HepG2 (cell line): ENCODE measurements around the gene CSNK1D. TPM values are rescaled to one million over a fixed set of nuclear protein-coding genes. Genes with fewer than 3 reads are reported as not detected.

Experiments
- ARID3A ChIP-seq: IDR thresholded peaks from 2 replicates; pipeline ENCODE4 v1.6.1; 2012; ENCODE audit warnings: low read depth, low read length, improper control_type of control experiment
- CBX1 ChIP-seq: IDR thresholded peaks from one replicate; pipeline ENCODE4 v1.6.1; 2016; ENCODE audit warnings: antibody characterized with exemption, low read depth
- ELF3 ChIP-seq: IDR thresholded peaks from 2 replicates; pipeline ENCODE4 v1.6.1; 2016; ENCODE audit warnings: missing genetic modification reagents, missing compliant biosample characterization
- HMG20A ChIP-seq: IDR thresholded peaks from 2 replicates; pipeline ENCODE4 v1.6.1; 2016; ENCODE audit warnings: borderline replicate concordance
- PRDM15 ChIP-seq: sonication (generic); formaldehyde crosslinking; IDR thresholded peaks from 2 replicates; pipeline ENCODE4 v1.4.0; 2020; ENCODE audit warnings: missing genetic modification reagents
- RNF2 ChIP-seq: fragments of 450-650 bp; conservative IDR thresholded peaks from 2 replicates; pipeline ENCODE4 v1.6.1; 2016; ENCODE audit warnings: low read depth
- TCF12 ChIP-seq, 2 experiments: fragments of 450-650 bp in 1 of 2; sonication (generic) in 1 of 2; formaldehyde crosslinking in 1 of 2; IDR thresholded peaks; 2 replicates each; pipeline versions ENCODE4 v1.6.1 to v1.8.0; 2017 to 2022; ENCODE audit warnings: antibody characterized with exemption in 1 of 2, mild to moderate bottlenecking in 1 of 2, missing genetic modification reagents in 1 of 2, moderate library complexity in 1 of 2
- ZBTB4 ChIP-seq: sonication (generic); formaldehyde crosslinking; IDR thresholded peaks from 2 replicates; pipeline ENCODE4 v1.4.0; 2020; ENCODE audit warnings: missing genetic modification reagents, mild to moderate bottlenecking, borderline replicate concordance
- ZNF17 ChIP-seq: sonication (generic); formaldehyde crosslinking; IDR thresholded peaks from 2 replicates; pipeline ENCODE4 v1.5.0; 2020; ENCODE audit warnings: mild to moderate bottlenecking, missing genetic modification reagents
- ZNF274 ChIP-seq: sonication (generic); formaldehyde crosslinking; IDR thresholded peaks from 2 replicates; pipeline ENCODE4 v1.5.1; 2020; ENCODE audit warnings: mild to moderate bottlenecking, missing genetic modification reagents
- ZNF713 ChIP-seq: sonication (generic); formaldehyde crosslinking; IDR thresholded peaks from 2 replicates; pipeline ENCODE4 v1.4.0; 2020; ENCODE audit warnings: mild to moderate bottlenecking, missing genetic modification reagents
- ZNF737 ChIP-seq: sonication (generic); formaldehyde crosslinking; IDR thresholded peaks from 2 replicates; pipeline ENCODE4 v1.5.0; 2020; ENCODE audit warnings: missing genetic modification reagents, mild to moderate bottlenecking, borderline replicate concordance
- ZNF75D ChIP-seq: sonication (generic); formaldehyde crosslinking; IDR thresholded peaks from 2 replicates; pipeline ENCODE4 v1.8.1; 2023; ENCODE audit warnings: missing genetic modification reagents, mild to moderate bottlenecking, borderline replicate concordance
- ZNF761 ChIP-seq: sonication (generic); formaldehyde crosslinking; conservative IDR thresholded peaks from 2 replicates; pipeline ENCODE4 v1.4.0; 2020; ENCODE audit warnings: mild to moderate bottlenecking, missing genetic modification reagents
- ZNF784 ChIP-seq: sonication (generic); formaldehyde crosslinking; IDR thresholded peaks from 2 replicates; pipeline ENCODE4 v1.5.1; 2020; ENCODE audit warnings: missing genetic modification reagents, mild to moderate bottlenecking, borderline replicate concordance
- ZNF839 ChIP-seq: sonication (generic); formaldehyde crosslinking; IDR thresholded peaks from 2 replicates; pipeline ENCODE4 v1.4.0; 2020; ENCODE audit warnings: missing genetic modification reagents, mild to moderate bottlenecking, borderline replicate concordance
- ZNF883 ChIP-seq: sonication (generic); formaldehyde crosslinking; IDR thresholded peaks from 2 replicates; pipeline ENCODE4 v1.5.1; 2020; ENCODE audit warnings: mild to moderate bottlenecking, missing genetic modification reagents; ENCODE audit errors: not compliant biosample characterization
- polyA plus RNA-seq, 8 experiments: library from polyadenylated mRNA; depleted of rRNA in 3 of 8; stranded (reverse) in 7 of 8; unstranded in 1 of 8; fragments of >200 nt; fragmentation: Illumina TruSeq in 4 of 8; extraction: Trizol in 4 of 8; gene quantifications; 2 replicates each; pipeline versions ENCODE4 v1.2.1 to v1.2.3, GENCODE V29; 2011 to 2016; ENCODE audit warnings: low read depth in 4 of 8, missing spikeins in 1 of 8, mixed read lengths in 1 of 8; ENCODE audit not compliant: insufficient read depth in 1 of 8
- total RNA-seq, 5 experiments: library from RNA; depleted of rRNA; stranded (reverse); fragments of >200 nt; fragmentation: Illumina TruSeq; extraction: Trizol; gene quantifications; 2 replicates each; pipeline ENCODE4 v1.2.3, GENCODE V29; 2016; ENCODE audit warnings: low read depth in 1 of 5

The CSNK1D gene
- total and polyA plus RNA-seq, 2 of the 13 experiments (the other 11 are each of a cell fraction or from before 2014, with no cell fraction given) = 31.5 to 128 TPM

GRCh38 chr17:82241183-82241925, 32.1 kb downstream of the CSNK1D start (continued):
- TF ChIP-seq ARID3A (no peak), ZNF274 (CRISPR knock-in tag) (peak; percentile 57; the same call in 1 of the 2 replicates), ELF3 (CRISPR knock-in tag) (peak; percentile 35), PRDM15 (CRISPR knock-in tag) (peak; percentile 83), ZNF75D (no peak), ZNF784 (peak; percentile 90; the same call in 1 of the 2 replicates), ZBTB4 (CRISPR knock-in tag) (peak; percentile 54), ZNF883 (CRISPR knock-in tag) (no peak), ZNF761 (CRISPR knock-in tag) (0 out of 2 replicates have a peak, but pooled peaks have one; percentile 51), ZNF17 (peak; percentile 24; the same call in 1 of the 2 replicates), ZNF839 (no peak; the same call in 1 of the 2 replicates), ZNF713 (no peak), CBX1 (no peak), RNF2 (0 out of 2 replicates have a peak, but pooled peaks have one; percentile 39), ZNF737 (CRISPR knock-in tag) (peak; percentile 74; the same call in 1 of the 2 replicates), HMG20A (peak; percentile 42; the same call in 1 of the 2 replicates), TCF12 (IDR thresholded peaks at IDR 0.05) (no peak), TCF12 (CRISPR knock-in tag; IDR thresholded peaks at IDR 0.05) (peak; percentile 92)
